Stimulated activated CD8-positive, alpha-beta memory T cell treated with anti-CD3 and anti-CD28 coated beads, Interleukin-15, amount 100 ng/mL, for 1 hour (primary cell): ENCODE results near the gene GIPR.
"Not testable (repeated sequence)": the region's sequence is repeated elsewhere in the genome, so short reads cannot be mapped to it uniquely, and the experiment has no call there.

Experiments used
- DNase-seq: peaks from one replicate; pipeline ENCODE4 v3.0.0-alpha.2; 2020; ENCODE audit warnings: low read depth

Gene GIPR, protein sequence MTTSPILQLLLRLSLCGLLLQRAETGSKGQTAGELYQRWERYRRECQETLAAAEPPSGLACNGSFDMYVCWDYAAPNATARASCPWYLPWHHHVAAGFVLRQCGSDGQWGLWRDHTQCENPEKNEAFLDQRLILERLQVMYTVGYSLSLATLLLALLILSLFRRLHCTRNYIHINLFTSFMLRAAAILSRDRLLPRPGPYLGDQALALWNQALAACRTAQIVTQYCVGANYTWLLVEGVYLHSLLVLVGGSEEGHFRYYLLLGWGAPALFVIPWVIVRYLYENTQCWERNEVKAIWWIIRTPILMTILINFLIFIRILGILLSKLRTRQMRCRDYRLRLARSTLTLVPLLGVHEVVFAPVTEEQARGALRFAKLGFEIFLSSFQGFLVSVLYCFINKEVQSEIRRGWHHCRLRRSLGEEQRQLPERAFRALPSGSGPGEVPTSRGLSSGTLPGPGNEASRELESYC

DNA sequence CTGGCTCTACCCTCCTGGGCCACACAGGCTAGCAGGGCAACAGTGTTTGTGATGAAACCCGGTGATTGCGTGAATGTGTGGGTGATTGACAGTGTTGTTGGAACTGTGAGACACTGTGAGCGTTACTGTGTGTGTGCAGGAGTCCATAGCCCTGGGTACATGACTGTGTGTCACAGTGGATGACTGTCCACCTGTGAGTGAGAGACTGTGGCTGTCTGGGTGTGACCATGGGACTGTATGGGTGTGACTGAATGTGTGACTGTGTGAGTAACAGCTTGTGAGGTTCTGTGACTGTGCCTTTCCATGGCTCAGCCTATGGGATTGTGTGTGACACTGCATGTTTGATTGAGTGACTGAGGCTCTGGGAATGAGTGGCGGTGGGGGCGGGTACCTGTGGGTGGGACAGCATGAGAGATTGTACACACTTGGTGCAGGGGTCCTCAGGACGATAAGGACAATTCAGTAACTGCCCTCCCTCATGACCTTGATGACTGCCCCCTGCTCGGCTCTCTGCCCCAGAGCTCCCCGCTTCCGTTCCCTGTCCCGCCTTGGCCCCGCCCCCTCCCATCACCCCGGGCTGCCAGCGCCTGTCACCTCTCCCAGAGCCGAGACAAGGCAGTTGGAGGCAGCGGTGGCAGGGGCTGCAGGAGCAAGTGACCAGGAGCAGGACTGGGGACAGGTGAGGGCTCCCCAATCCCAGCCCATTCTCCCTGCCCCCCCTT lies at the start of gene GIPR:
Gene GIPR, plus strand, starts transcription at position 602 of the 722 bp plus-strand sequence. CDS start 1,300 bp downstream, outside the sequence.
- no peak for DNase-seq

DNA sequence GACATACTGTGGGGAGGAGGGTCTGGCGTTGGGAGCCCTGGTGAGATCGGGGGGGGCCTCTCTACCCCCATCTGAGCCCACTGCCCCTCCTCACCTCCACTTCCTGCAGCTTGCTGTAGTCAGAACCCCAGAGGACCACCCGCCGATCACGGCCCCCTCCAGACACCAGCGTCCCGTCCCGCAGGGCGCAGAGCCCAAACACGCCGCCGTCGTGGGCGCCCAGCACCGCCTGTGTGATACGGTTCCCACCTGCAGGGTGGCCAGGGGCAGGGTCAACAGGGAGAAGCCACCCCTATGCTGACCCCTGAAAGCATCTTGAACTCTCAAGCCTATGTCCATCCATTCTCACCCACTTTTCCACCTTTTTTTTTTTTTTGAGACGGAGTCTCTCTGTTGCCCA lies 46.6 kb upstream of the GIPR start:
- DNase-seq: no peak

DNA sequence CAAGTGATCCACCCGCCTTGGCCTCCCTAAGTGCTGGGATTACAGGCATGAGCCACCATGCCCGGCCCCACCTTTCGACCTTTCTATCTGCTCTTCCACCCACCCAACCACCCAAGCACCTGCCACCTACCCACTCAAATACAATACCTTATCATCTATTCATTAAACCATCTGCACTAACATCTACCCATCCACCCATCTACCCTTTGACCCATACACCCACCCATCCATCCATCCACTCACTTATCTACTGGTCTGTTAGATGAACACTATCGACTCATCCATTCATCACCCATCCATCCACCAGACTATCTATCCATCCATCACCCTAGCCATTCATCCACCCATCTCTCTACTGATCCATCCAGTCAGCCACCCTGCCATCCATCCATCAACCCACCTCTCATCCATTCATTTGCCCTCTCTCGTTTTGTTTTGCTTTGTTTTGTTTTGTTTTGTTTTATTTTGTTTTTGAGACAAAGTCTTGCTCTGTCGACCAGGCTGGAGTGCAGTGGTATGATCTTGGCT lies 46.0 kb upstream of the GIPR start:
- no peak for DNase-seq

DNA sequence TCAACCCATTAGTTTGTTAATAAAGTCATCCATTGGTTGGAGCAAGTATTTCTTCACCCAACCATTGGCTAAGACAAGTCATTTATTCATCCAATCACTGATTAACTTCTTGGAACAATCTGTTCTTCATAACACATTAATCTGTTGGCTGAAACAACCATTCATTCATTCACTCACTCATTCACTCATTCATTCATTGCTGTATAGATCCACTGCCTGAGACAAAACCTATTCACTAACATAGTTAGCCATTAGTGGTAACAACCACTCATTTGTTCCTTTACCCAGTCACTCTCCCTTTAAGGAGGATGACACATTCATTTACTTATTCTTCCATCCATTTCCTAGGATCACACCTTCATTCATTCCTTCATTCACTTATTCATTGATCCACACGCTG lies 44.0 kb upstream of the GIPR start:
- no peak for DNase-seq

DNA sequence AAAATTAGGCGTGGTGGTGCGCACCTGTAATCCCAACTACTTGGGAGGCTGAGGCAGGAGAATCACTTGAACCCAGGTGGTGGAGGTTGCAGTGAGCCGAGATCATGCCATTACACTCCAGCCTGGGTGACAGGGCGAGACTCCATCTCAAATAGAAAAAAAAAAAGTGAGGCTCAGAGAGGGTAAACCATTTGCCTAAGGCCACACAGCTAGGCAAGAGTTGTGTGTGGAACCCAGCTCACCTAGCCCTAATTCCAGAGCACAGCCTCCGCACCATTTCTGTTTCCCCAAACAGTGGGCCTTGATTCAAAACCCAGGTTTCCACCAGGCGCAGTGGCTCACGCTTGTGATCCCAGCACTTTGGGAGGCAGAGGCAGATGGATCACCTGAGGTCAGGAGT lies 39.8 kb upstream of the GIPR start:
- DNase-seq: not testable (repeated sequence)

DNA sequence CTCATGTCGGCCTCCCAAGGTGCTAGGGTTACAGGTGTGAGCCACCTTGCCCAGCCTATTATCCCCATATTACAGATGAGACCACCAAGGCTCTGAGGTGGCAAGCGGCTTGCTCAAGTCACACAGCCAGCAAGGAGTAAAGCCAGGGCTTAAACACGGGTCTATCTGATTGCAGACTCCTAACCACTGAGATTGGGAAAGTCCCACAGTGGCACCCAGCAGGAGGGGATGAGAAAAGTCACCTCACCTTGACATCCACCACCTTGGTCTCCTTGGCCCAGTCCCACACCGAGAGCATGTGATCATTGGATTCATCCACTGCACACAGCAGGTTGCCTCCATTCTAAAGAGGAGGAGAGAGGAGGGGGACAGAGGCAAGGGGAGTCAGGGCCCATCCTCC lies 38.3 kb upstream of the GIPR start:
- DNase-seq: no peak

DNA sequence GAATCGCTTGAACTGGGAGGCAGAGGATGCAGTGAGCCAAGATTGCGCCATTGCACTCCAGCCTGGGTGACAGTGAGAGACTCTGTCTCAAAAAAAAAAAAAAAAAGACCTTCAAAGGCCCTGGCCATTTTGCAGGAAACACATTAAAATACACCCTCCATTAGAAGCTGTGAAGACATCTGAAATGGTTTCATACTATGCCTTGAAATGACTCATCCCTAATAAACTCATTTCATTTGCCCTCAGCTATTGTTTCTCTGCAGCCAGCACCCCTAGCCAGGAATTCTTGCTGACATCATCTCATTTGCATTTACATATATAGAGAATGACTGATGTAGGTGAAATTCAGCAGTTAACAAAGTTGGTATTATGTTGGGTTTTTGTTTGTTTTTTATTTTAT lies 37.6 kb upstream of the GIPR start:
- DNase-seq: no peak

DNA sequence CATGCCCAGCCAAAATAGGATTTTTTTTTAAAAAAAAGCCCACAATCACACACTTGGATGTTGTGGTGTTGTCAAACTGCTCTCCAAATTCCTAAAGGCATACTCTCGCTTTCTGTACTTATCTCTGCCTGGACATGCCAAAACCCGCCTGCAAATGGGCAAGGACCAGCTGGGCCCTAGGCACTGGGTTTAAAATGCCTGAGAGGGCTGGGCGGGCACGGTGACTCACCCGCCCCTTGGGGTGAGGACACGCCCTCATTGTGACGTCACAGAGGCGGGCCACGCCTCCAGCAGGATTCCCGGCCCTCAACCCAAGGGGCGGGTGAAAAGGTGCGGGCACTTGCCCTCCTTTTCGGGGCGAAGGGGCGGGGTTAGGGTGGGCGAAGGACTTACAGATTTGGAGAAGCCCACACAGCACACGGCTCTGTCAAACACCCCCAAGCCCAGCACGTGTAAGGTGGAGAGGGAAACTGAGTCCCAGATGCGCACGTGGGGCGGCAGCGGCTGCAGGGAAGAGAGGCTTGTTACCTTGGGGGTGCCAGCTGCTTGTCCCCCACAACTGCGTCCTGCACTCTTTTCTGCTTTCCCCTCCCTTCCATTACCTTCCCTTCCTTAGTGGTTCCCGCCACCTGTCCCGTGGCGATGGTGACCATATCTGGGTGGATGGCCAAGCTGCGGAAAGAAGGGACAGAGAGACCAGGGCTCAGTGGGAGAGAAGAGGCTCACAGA lies 35.4 kb upstream of the GIPR start:
- DNase-seq: no peak

DNA sequence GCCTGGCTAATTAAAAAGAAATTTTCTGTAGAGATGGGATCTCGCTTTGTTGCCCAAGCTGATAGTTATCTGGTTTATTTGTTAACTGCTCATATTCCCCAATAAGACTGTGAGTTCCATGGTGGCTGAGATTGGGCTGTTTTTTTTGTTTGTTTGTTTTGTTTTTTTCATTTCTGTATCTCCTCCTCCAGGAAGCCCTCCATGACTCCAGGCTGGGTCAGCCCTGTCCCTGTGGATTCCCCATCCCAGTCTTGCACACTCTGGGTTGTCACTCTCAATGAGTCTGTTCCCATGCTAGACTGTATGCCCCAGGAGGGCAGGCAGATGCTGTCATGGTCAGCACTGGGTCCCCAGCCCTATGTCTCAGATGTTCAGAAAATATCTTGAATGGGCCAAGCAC lies 31.7 kb upstream of the GIPR start:
- no peak for DNase-seq

DNA sequence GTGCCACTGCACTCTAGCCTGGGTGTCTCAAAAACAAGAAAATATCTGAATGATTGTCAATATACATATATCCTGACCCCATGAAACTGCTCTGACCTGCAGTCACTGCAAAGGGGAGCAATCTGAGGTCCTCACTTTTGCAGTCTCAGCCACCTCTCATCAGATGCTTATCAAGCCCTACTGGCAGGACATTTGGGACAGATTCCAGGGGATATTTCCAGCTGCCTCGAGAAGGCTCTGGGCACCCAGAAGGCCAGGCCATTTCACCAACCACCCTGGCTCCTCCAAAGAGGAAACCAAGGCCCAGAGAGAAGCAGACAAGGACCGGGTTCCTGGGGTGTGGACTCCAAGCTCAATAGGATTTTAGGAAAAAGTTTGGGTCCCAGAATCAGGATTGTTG lies 31.1 kb upstream of the GIPR start:
- DNase-seq: no peak

DNA sequence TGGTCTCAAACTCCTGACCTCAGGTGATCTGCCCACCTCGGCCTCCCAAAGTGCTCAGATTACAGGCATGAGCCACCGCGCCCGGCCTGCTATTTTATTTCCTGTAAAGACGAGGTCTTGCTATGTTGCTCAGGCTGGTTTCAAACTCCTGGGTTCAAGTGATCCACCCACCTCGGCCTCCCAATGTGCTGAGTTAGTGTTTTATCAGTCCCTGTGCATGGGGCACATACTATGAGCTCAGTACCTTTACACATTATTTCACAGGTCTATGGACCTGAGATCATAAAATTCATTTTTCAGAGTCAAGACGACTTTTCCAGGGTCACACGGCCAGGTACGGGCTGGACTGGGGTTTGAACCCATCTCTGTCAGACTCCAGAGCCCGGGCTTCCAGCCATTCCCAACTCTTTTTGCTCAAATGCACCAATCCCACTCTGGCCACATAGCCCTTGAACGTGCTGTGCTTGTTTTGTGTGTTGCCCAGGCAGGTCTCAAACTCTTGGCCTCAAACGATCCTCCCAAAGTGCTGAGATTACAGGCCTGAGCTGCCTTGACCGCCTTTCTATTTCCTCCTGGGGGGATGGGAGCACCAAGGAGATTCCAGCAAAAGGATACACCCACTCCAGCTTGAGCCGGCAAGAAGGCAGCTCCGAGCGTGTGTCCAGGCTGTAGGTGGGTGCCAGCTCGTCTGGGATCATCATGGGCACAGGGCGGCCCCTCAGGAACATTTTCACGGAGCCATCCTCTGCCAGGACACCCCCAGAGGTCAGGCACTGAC lies 29.9 kb upstream of the GIPR start:
- no peak for DNase-seq

DNA sequence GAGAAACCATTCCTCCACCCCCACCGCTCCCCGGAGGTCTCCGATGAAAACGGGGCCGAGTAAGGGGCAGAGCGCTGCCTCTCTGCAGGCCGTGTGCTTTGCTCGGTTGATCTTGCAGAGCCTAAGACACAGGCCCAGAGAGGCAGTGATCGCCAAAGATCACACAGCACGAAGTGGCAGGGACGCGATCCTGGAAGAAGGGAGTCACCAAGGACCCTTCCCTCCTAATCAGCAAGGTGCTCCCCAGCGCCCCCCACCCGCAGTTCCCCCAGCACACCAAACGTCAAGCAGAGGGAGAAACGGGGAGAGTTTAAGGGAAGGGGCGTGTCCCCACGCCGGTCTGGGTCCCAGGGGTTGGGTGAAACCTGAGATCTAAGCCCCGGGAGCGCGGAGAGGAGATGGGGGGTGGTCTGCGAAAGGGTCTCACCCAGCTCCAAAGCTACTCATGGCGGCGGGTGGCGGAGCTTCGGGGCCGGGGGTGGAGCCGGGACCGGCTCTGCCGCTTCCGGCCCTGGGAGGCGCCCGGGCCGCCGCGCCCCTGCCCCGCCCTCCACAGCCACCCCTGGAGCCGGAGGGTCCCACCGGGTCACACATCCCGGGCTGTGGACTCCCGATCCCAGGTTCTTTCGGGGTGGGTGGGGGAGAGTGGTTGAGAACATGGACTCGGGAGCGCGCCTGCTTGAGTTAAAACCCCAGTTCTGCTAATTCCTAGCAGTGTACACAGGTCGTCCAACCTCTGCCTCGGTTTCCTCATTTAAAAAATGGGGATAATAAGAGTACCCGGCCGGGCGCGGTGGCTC lies 28.9 kb upstream of the GIPR start, which contains the start of gene EML2:
Gene EML2, minus strand, starts transcription at position 468 of the 800 bp plus-strand sequence. Its CDS starts 21 bp downstream, at position 447.
- DNase-seq: peak; percentile 18

DNA sequence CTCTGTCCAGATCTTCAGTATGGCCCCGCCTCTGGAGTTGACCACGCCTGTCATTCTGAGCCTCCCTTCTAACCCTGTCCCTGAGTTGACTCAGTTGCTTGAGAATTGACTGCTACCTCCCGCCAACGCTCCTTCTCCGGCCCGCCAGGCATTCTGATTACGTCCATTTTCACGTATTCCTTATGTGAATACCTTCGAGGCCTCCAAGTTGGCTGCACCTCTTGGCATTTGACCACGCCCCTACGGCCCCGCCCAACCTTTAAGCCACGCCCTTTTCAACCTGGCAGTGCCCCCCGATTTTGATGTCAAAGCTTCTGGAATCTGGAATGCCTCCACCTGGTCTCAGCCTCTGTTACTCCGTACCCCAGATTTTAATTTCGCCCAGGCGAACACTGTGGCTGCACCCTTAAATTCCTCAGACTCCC lies 27.2 kb upstream of the GIPR start:
- no peak for DNase-seq

DNA sequence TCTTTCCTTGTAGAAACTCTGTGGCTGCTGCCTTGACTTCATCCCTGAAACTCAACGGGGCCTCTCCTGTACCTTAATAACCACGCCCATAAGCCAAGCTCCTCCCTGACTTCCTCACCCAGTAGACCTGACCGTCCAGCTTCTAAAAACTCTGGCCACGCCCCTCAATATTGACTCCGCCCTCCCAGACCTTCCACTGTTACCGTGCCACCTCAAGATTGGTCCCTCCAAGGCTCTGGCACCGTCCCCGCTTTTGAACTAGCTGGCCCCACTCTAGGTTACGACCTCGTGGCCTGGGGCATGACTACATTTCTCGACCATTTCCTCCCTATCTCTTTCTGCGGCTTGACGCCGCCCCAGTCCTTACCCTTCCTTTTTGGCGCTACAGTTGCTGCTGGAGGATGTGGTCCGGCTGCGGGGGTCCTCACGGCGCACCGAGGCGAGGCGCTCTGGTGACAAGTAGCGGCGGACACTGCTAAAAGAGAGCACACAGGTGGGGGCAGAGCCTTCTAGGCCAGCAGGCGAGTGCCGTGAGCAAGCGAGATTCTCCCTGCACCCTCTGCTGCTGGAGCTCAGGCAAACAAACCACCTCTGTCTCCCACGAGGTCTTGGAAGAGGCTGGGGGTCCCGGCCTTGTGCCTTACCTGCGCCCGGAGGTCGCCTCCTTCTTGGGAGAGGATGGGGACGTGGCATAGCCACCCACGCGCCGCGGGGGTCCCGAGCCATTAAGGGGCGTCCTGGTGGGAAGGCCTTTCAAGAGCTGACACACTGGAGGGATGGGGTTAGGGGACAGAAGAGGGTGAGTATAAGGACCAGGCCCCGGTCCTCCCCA lies 26.5 kb upstream of the GIPR start:
- DNase-seq: peak; percentile 42

DNA sequence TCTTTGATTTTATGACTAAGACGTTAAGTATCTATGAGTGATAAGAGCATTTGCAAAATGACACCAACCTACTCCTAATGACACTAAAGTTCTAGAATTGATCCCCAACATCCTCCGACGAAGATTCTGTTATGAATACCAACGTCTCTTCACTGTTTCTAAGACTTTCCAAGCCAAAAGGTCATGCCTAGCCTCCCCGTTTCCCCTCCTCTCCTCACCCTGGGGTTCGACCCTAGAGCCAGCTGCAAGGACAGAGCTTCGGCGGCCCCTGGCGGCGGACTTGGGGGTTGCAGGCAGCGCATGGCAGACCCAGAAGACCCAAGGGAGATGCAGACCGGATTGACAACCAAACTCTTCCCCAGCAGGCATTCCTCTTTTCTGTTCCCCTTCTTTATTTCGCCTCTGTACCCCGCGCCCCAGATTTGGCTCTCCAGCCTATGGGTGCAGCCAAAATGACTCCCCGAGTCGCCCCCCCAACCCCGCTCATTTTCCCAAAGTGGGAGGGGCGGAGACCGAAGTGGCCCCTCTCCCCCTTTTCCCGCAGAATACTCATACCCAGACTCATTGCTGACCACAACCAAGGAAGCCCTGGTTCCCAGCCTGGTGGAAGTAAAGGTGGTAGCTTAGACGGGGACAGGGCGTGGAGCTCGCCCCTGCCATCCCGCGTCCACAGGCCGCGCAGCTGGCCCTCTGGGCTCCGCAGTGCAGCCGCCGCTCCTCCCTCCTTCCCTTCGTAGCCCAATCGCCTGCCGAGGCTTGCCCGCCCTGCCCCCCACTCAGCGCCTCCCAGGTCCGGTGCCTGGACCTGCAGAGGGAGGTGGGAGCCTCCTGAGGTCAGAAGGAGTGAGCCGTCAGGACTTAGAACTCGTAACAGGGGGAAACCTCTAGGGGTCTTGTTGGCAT lies 24.7 kb upstream of the GIPR start:
- peak; percentile 84 for DNase-seq

DNA sequence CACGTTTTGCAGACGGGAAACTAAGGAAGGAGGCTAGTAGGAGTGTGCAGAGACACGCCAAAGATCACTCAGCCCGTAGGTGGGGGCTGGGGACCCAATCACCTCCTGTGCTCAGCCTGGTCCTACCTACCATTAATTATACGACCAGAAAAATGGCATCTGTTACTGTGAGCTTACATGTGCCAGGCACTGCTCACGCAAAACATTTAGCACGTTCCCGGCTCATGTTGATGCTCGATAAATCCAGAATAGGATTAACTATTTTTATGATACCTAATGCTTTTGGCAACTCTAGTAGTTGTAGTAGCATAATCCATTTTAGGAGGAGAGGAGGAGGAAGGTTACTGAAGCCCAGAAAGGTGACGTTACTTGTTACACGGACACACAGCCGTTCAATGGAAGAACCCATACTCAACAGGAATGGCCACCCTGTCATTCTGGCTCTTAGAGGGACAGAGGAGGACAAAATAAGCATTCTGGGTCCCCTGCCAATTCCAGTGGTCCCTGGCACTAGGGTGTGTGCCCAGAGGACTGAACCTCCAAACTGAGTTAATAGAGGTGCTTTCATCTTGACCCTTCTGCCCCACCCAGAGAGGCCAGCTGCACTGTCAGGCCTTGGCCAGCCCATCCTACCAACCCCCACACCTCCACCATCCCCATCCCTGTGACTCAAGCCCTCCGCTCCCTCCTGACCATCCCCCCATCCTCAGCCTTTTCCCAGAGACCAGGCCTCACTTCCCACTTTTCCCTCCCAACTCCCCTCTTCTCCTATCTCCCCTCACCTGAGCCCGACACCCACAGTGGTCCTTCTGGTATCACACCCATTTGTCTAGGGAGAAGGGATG lies 23.9 kb upstream of the GIPR start:
- no peak for DNase-seq

DNA sequence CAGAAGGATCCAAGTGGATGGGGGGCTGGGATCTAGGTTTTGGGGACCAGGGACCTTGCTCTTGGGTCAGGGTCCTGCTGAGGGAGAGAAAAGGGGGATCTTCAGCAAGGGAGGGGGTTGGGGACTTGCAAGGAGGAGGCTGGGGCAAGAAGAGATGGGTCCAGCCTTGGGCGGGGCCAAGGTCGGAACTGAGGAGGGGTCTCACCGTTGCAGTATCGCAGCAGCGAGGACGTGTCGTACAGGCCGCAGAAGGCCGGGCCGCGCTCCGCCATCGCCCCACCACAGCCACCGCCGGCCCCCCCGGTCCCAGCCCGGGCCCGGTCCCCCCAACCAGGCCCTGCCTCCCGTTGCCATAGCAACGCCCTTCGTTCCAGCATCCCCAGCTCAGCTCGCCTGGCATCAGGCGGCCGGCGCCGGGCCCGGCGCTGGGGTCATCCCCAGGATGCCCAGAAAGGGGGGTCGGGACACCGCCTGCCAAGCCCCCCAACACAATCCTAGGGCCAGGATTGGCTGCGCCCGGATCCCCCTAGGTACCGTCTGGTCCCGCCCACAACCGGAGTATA lies 22.9 kb upstream of the GIPR start:
- DNase-seq: no peak
